ENCODE results near the gene APBA1. TPM values are rescaled to one million over a fixed set of nuclear protein-coding genes. Genes with fewer than 3 reads are reported as not detected.

Gene APBA1
- total RNA-seq, 1 donor from 2014 or later = 1.9 TPM

DNA sequence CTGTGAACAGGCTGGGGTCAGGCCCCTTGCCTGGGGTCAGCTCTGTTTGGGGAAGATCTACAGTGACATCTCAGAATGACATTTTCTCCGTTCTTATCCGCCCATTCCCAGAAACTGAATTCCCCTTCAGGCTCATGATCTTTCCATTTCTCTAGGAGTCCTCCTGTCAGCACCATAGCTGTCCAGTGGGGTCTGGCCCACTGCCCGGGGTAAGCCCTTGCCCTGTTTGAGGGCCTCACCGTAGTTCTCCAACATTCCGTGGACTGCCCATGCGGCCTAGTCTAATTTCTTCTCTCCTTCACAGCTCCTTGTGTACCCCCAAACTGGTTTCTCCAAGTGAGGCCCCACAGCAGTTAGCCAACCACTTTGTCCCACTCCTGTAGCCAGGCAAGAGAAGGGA lies 278.7 kb downstream of the APBA1 start:
- no peak for DNase-seq (ENCODE audit: low spot score)
- intact Hi-C loops (cut with DNase I) = loop anchor here (5.0 to 10.0 kb wide), 2 partner anchors 176 to 339 kb away; no protein-coding TSS in a partner anchor

DNA sequence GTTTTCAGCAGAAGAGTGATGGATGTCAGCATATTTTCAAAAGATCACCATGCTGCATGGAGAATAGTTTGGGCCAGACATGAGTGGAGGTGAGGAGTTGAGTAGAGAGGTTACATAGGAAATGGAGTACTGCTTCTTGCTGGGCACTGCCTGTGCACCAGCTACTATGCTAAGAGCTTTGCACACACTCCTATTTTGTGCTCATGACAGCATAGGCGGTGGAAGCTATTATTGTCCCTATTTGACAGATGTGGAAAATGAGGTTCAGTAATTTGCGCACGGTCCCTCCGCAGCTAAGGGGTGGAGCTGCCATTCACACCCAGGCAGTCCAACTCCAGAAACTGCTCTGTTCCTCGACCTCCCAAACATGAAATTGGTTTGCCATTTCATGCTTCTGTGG lies 279.3 kb downstream of the APBA1 start:
- no peak for DNase-seq (ENCODE audit: low spot score)
- intact Hi-C loops (cut with DNase I) = loop anchor here (1.0 to 10.0 kb wide), 3 partner anchors 68 to 338 kb away; partner anchors contain the start of gene ENTREP1

DNA sequence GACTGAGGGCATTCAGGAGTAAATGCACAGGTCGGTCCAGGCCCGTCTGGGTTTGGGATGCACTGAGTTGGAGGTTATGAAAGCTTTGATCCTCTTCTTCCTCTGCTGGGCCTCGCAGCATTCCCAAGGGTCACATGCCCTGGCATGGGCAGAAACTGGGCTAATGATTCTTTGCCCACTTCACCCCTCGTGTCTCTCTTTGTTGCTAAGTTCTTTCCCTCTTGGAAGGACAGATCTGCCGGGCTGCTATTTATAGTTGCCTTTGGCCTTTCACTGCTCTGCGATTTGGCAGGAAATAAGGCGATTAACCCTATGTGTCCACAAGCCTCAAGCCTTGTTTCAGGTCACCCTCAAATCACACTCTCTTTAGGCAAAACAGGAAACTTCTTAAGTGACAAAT lies 280.2 kb downstream of the APBA1 start:
- intact Hi-C loops (cut with DNase I) = loop anchor here (1.0 to 10.0 kb wide), 3 partner anchors 67 to 337 kb away; partner anchors contain the start of gene ENTREP1
- no peak for DNase-seq (ENCODE audit: low spot score)

DNA sequence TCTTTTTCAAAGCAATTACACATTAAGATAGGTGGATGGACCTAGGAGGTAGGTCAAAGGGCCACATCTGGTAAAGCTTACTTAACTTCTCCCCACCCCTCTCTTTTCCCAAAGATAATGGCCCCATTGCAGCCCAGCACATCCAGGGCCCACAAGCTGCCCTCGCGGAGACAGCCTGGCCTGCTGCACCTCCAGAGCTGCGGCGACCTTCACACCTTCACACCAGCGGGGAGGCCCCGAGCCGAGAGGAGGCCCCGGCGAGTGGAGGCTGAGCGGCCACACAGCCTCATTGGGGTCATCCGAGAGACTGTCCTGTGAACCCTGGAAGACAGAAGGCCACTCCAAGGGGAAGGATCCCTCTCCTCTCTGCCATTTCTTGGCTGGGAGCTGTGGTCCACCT lies 280.7 kb downstream of the APBA1 start:
- no peak for DNase-seq (ENCODE audit: low spot score)
- intact Hi-C loops (cut with DNase I) = loop anchor here (5.0 to 10.0 kb wide), 2 partner anchors 174 to 337 kb away; no protein-coding TSS in a partner anchor

DNA sequence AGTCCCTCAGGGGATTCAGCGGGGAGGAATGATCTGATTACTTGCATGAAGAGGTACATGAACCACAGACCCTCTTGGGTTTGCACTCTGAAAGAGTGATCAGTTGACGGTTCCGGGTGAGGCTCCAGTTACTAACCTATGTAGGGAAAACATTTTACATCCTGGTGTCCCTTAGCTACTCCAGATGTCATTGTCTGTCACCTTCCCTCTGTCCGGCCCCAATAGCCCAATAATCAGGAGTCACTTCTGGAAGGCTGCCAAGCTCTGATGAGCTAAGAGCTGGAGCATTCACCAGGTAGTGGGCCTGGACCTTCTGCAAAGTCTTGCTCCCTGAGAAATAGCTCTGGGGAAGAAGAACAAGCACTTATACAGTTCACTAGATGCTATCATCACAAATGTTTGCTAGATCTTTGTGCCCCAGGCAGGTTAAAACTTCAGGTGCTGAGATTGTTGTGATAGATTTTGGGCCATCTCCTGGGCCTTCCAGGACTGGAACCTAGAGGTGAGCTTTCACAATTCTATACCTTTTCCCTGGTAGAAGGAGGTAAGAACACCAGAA lies 282.7 kb downstream of the APBA1 start:
- DNase-seq (ENCODE audit: low spot score) = no peak
- intact Hi-C loops (cut with DNase I) = no loop called here

- intact Hi-C loops (cut with DNase I) = no loop called here
- no peak for DNase-seq (ENCODE audit: low spot score)
Observed at GRCh38 chr9:69388596-69388995, 283.6 kb downstream of the APBA1 start.

DNA sequence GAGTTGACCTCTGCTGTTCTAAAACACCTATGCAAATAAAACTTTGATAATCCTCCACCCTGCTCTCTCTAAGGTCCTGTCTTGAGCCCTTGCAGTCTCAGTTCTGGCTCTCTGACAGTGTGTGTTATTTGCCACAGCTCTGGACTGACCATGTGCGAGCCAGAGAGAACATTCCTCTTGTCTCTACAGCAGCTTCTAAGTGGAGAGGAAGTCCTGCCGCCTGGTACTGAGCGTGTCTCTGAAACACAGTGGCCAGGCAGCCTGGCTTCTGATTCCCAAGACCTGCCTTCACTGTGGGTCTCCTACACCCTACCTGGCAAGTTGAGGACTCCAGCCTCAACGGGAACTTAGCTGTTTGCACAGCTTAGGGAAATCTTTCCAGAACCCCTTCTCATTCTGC lies 285.5 kb downstream of the APBA1 start:
- intact Hi-C loops (cut with DNase I) = no loop called here
- no peak for DNase-seq (ENCODE audit: low spot score)

GRCh38 chr9:69385581-69386033 lies 286.6 kb downstream of the APBA1 start:
- intact Hi-C loops (cut with DNase I) = no loop called here
- no peak for DNase-seq (ENCODE audit: low spot score)

DNA sequence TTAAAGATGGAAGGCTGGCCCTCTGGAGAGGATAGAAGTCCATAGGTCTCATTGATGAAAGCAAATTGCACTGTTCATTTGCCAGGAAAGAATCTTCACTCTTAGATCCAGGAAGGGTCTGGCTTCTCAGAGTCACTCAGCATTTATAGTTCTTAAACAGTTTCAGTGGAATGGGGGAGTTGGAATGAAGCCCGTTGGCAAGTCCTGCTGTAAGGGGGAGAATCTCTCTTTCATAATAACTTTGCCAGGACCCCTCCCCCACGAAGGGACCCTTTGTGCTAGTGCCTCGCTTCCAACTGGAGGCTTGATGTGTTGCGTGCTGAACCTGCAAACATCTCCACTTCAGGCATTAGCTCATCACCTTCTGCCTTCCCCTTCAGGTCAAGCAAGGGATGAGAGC lies 290.0 kb downstream of the APBA1 start:
- no peak for DNase-seq (ENCODE audit: low spot score)
- intact Hi-C loops (cut with DNase I) = no loop called here

DNA sequence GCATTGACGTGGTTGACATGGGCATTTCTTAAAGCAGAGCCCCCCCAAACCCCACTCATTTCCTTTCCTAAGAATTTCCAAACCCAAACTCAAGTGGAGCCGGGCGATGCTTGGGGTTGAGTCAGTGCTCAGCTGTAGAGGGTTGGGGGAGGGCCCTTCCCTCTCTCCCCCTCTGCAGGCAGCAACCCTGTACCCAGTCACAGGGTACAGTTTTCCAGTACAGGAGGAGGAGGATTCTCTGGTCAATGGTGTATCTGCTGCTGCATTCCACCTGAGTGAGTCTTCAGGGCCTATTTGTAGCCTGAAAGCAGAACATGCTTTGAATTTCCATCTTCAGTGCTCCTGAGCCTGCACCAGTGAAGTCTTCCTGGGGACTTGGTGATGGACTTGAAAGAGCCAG lies 291.4 kb downstream of the APBA1 start:
- intact Hi-C loops (cut with DNase I) = no loop called here

DNA sequence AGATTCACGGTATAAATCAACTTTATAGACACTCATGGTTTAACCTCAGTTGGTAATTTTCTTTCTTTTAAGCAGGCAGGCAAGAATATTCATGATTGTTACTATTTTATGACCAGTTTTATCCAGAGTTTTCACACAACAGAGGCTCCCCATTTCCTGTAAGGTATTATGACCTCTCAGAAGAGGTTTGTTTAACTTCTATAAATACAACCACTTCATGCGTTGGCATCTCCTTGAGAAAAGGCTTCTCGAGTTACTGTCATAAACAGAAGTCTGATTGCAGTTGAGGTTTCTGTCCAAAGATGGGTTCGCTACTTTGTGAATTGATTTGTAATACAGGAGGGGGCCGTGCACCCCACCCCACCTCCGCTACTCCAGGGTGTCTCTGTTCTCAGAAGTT lies 291.9 kb downstream of the APBA1 start:
- no peak for DNase-seq (ENCODE audit: low spot score)
- intact Hi-C loops (cut with DNase I) = no loop called here

More for the DNA sequence above, 291.4 kb downstream of the APBA1 start:
- no peak for DNase-seq (ENCODE audit: low spot score)

- intact Hi-C loops (cut with DNase I) = loop anchor here (2.0 to 5.0 kb wide), 2 partner anchors 55 to 162 kb away; partner anchors contain the start of gene ENTREP1
- DNase-seq (ENCODE audit: low spot score) = no peak
Observed at GRCh38 chr9:69379270-69379982, 292.7 kb downstream of the APBA1 start.

- DNase-seq (ENCODE audit: low spot score) = no peak
- intact Hi-C loops (cut with DNase I) = loop anchor here (2.0 to 5.0 kb wide), 2 partner anchors 53 to 161 kb away; partner anchors contain the start of gene ENTREP1
Observed at GRCh38 chr9:69377981-69378380, 294.2 kb downstream of the APBA1 start.

Other genes with a start within 250 kb of the APBA1 start
- 27.3 TPM for gene PTAR1, start 87.6 kb upstream of the APBA1 start, total RNA-seq
- 0.62 TPM for gene CFAP95, start 148.4 kb upstream of the APBA1 start, total RNA-seq